Adrenal gland (tissue), 12 donors: ENCODE data around the gene EFCAB14. TPM values are rescaled to one million over a fixed set of nuclear protein-coding genes. Genes with fewer than 3 reads are reported as not detected.
"Not testable (repeated sequence)": the region's sequence is repeated elsewhere in the genome, so short reads cannot be mapped to it uniquely, and the experiment has no call there.

Experiments used
- DNase-seq, 7 donors: peaks; one replicate each; pipeline ENCODE4 v3.0.0-alpha.2; 2019 to 2020
- H3K27ac ChIP-seq, 5 donors: fragments of 200-600 bp; sonication (generic) in 4 of 5; 1 replicate in 3 of 5; 2 replicates in 2 of 5; pipeline versions ENCODE4 v1.5.1 to v1.8.0; 2016 to 2020; ENCODE audit warnings: mild to moderate bottlenecking in 1 of 5
- H3K27me3 ChIP-seq: fragments of 200-600 bp; 2 replicates; pipeline ENCODE4 v1.8.0; 2021
- H3K36me3 ChIP-seq, 2 donors: fragments of 200-600 bp; replicated peaks in 1 of 2; 1 replicate in 1 of 2; 2 replicates in 1 of 2; pipeline versions ENCODE4 v1.5.1 to v1.8.0; 2018 to 2022
- H3K4me1 ChIP-seq, 2 donors: fragments of 200-600 bp; replicated peaks in 1 of 2; 1 replicate in 1 of 2; 2 replicates in 1 of 2; pipeline versions ENCODE4 v1.5.1 to v1.8.0; 2018 to 2021
- H3K4me3 ChIP-seq, 4 donors: fragments of 200-600 bp; sonication (generic) in 3 of 4; one replicate each; pipeline ENCODE4 v1.5.1; 2016 to 2018
- H3K9me3 ChIP-seq, 3 donors: fragments of 200-600 bp; sonication (generic) in 1 of 3; replicated peaks in 1 of 3; 1 replicate in 2 of 3; 2 replicates in 1 of 3; pipeline versions ENCODE4 v1.5.1 to v1.8.0; 2016 to 2021
- POLR2A ChIP-seq, 2 donors: fragments of 450-650 bp; IDR thresholded peaks; one replicate each; pipeline ENCODE4 v1.6.1; 2017; ENCODE audit warnings: antibody characterized with exemption in 2 of 2, mild to moderate bottlenecking in 2 of 2, moderate library complexity in 1 of 2
- WGBS, 4 donors: extraction: QIAGEN DNeasy Blood & Tissue Kit in 2 of 4; methylation state at CpG; one replicate each; pipeline versions ENCODE4 v1.1.5 to v1.1.7; 2013 to 2017; 5-methylcytosine and 5-hydroxymethylcytosine counted together
- intact Hi-C, 2 donors: fragments of 100-400 bp; cut with DNase I; formaldehyde crosslinking; loops; one replicate each; pipeline versions ENCODE4 v1.14.1 to v1.15.0; 2022 to 2023
- polyA plus RNA-seq, 3 donors: library from polyadenylated mRNA; stranded (reverse); fragments of 200-250 nt in 2 of 3; fragments of 350-450 nt in 1 of 3; fragmentation: Illumina TruSeq in 1 of 3; extraction: RNeasy Lipid Tissue Mini Kit (QIAGEN cat#74804) in 1 of 3; gene quantifications; one replicate each; pipeline ENCODE4 v1.2.3, GENCODE V29; 2013 to 2014
- total RNA-seq, 9 donors: library from RNA; depleted of rRNA in 4 of 9; stranded (reverse); fragments of >200 nt in 4 of 9; fragments of 120-200 nt in 1 of 9; fragmentation: NEBNext Ultra II Directional in 1 of 9; extraction: Animal tissue kit (Norgen Biotek cat#: 25700) in 1 of 9; gene quantifications; one replicate each; pipeline versions ENCODE4 v1.1.0 to v1.2.4, GENCODE V29; 2013 to 2023
- TF ChIP-seq, protein P1 (sequence below), 6 experiments: fragments of 450-650 bp in 4 of 6; fragments of 200-600 bp in 2 of 6; sonication (generic) in 1 of 6; IDR thresholded peaks; 1 replicate in 5 of 6; 2 replicates in 1 of 6; pipeline versions ENCODE4 v1.5.1 to v1.8.0; 2016 to 2021; ENCODE audit warnings: antibody characterized with exemption in 6 of 6, mild to moderate bottlenecking in 2 of 6, moderate library complexity in 1 of 6
- donor health status: healthy with polysubstance abuse.
- donor health status: Bipolar disorder and iron deficiency.
- donor health status: DM: yes; HTN: yes; CAD: no.
- donor health status: DM: no; HTN: no; CAD: no.
- donor health status: DM: no; HTN: no; CAD: no.
- donor health status: DM: yes; HTN: yes; CAD: no.

Gene EFCAB14
- total and polyA plus RNA-seq, 12 donors = 17.9 to 138 (median 77.3) TPM

DNA sequence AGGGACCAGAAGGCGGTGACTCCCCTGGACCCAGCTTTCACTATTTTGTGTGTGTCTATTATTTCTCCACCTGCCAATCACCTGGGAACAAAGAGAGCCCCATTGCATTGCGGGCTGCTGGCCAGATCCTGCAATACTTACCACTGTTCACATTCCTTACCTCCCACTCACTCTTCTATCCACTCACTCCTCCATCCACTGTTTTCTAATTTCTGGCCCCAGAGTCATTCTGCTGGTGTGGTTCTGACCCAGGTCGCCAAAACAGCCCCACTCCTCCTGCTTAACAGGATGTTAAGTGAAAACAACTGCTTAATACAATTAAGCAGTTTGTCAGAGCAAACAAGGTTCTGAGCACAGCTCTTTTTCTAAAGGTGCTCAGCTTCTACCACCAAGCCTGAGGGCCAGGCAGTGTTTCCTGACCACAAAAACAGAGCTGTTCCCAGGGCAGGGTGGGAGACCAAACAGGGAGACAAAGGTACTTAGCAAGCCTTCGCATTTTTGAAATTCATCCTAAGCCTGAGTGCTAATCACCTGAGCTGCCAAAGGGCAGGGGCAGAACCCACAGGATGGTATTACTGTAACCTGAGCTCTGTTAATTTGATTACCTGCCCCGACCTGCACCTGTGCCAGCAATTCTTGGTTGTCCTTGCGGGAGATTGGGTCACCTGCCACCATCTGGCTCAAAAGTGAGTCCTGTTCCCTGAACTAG, 38.5 kb upstream of the EFCAB14 start:
- no peak for DNase-seq
- Histone ChIP-seq H3K9me3 (no peaks in the 10 kb centered on the region), H3K36me3 (no peaks in the 10 kb centered on the region), H3K27ac (no peak overlapping the region), H3K27me3 (no peaks in the 10 kb centered on the region), H3K4me3 (no peak overlapping the region), H3K4me1 (no peaks in the 10 kb centered on the region)
- intact Hi-C loops = no loop called here
- 45 to 61% (median 58%) methylated on average over 5 to 6 of the region's 6 CpGs for WGBS, 4 donors
- TF ChIP-seq, protein P1, sequence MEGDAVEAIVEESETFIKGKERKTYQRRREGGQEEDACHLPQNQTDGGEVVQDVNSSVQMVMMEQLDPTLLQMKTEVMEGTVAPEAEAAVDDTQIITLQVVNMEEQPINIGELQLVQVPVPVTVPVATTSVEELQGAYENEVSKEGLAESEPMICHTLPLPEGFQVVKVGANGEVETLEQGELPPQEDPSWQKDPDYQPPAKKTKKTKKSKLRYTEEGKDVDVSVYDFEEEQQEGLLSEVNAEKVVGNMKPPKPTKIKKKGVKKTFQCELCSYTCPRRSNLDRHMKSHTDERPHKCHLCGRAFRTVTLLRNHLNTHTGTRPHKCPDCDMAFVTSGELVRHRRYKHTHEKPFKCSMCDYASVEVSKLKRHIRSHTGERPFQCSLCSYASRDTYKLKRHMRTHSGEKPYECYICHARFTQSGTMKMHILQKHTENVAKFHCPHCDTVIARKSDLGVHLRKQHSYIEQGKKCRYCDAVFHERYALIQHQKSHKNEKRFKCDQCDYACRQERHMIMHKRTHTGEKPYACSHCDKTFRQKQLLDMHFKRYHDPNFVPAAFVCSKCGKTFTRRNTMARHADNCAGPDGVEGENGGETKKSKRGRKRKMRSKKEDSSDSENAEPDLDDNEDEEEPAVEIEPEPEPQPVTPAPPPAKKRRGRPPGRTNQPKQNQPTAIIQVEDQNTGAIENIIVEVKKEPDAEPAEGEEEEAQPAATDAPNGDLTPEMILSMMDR (IDR thresholded peaks at IDR 0.05) = no peak
- no peak for TF ChIP-seq POLR2A (IDR thresholded peaks at IDR 0.05)

DNA sequence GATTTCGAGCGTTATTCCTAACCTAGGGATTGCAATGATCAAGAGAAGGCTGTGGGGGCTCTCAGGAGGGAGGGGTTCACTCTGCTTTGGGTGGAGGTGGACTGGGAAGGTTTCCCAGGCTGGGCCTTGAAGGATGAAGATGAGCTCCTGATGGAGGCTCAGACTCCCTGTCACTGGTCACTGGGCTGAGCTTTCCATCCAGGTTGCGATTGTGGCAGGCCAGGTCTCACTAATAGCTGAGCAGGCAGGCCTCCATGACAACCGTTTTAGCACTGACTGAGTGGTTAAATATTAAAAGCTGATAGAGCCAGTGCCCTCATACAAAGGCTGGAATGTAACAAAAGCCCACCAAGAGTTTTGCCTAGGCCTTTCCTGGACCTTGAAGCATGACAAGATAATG, 36.2 kb upstream of the EFCAB14 start:
- Histone ChIP-seq H3K27ac (no peak overlapping the region), H3K36me3 (no peaks in the 10 kb centered on the region), H3K9me3 (no peaks in the 10 kb centered on the region), H3K4me1 (no peaks in the 10 kb centered on the region), H3K27me3 (no peaks in the 10 kb centered on the region), H3K4me3 (no peak overlapping the region)
- 76 to 79% (median 77%) methylated on average over 4 of the region's 4 CpGs for WGBS, 4 donors
- TF ChIP-seq, protein P1 (IDR thresholded peaks at IDR 0.05) = no peak
- no peak for TF ChIP-seq POLR2A (IDR thresholded peaks at IDR 0.05)
- DNase-seq = no peak
- intact Hi-C loops = no loop called here

DNA sequence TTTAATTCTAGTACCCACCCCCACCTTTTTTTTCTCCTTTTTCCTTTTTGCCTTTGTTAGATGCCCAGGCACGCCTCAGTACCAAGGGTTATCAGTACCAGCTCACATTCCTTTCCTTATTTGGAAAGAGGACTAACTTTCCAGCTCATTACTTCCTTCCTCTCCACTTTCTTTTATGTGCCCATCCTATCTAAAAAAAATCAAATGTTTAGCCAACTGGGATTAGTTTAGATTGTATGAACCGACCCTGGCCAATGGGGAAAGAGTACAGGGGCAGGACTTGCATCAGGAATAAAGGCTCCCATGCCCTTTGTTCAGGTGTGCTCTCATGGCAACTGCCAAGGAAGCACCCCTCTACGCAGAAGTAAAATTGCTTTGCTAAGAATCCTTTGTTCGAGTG, 35.8 kb upstream of the EFCAB14 start:
- H3K4me3 ChIP-seq, H3K4me1 ChIP-seq, H3K27ac ChIP-seq, intact Hi-C loops, H3K9me3 ChIP-seq, DNase-seq, H3K27me3 ChIP-seq, H3K36me3 ChIP-seq: not testable (repeated sequence)
- 63 to 81% (median 72%) methylated on average over 4 of the region's 4 CpGs for whole genome bisulfite sequencing, 4 donors

DNA sequence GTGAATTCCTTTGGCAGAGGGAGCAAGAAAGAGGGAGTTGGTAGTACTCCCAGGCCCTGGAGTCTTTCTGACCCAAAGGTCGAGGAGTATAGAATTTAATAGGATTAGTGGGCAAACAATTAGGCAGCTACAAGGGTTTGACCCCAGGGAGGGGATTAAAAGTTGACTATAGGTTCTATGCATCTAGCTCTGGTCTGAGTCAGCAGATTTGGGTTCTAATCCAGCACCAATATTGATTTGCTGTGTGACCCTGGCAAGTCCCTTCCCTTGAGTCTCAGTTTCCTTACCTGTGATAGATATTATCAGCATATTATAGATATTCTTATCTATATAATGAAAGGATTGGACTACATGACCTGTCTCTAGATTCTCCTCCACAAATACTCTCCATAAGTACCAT, 35.1 kb upstream of the EFCAB14 start:
- Histone ChIP-seq H3K27me3 (no peaks in the 10 kb centered on the region), H3K36me3 (no peaks in the 10 kb centered on the region), H3K27ac (no peak overlapping the region), H3K9me3 (no peaks in the 10 kb centered on the region), H3K4me3 (no peak overlapping the region), H3K4me1 (peaks cover 0 to 5% of the 10 kb centered on the region in 2 donors)
- intact Hi-C loops = no loop called here
- no peak for DNase-seq
- WGBS, 4 donors = 31 to 67% (median 58%) methylated on average over 1 of the region's 1 CpG
- TF ChIP-seq POLR2A (IDR thresholded peaks at IDR 0.05) = no peak
- TF ChIP-seq, protein P1 (IDR thresholded peaks at IDR 0.05) = no peak

DNA sequence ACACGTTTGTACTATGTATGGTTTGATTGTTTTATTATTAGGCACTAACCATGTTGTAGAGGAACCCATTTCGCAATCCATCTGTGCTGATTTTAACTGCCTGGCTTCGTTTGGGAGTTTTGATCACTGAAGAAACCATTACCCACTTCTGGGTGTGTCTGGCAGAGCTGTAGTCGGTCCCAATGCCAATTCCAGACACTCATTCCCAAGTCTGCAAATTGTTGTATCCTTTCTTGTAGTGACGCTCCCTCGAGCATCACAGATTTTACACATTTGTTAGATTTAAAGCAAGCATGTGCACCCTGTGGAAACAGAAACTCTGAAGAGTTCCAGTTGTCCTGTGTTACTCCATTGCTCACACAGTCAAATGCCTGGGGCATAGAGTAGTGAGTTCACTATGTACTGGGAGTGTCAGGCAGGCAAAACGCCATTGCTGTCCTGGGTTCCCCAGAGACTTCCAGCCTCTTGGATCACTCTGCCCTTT, 31.0 kb upstream of the EFCAB14 start:
- Histone ChIP-seq H3K27ac (no peak overlapping the region), H3K9me3 (no peaks in the 10 kb centered on the region), H3K36me3 (no peaks in the 10 kb centered on the region), H3K27me3 (no peaks in the 10 kb centered on the region), H3K4me3 (no peak overlapping the region), H3K4me1 (peaks cover 0 to 5% of the 10 kb centered on the region in 2 donors)
- TF ChIP-seq POLR2A (IDR thresholded peaks at IDR 0.05) = no peak
- no peak for DNase-seq
- intact Hi-C loops = loop anchor here in 1 of 2 donors (5.0 kb wide), 1 partner anchor 242 kb away; no protein-coding TSS in a partner anchor
- WGBS, 4 donors = 39 to 47% (median 44%) methylated on average over 7 of the region's 7 CpGs
